Osteoblast (primary cell): ENCODE data around the gene DCXR. TPM values are rescaled to one million over a fixed set of nuclear protein-coding genes. Genes with fewer than 3 reads are reported as not detected.
A peak's percentile ranks its signal among the peaks of the same experiment; 100 is the strongest.

Experiments used
- DNase-seq: peaks from one replicate; pipeline ENCODE4 v3.0.0; 2011; ENCODE audit warnings: low spot score, mixed read lengths; ENCODE audit not compliant: insufficient read length; ENCODE audit errors: missing footprints
- H2AFZ ChIP-seq: 2 replicates; pipeline ENCODE4 v1.6.0; 2011; ENCODE audit warnings: mild to moderate bottlenecking, low read length
- H3K27ac ChIP-seq: 2 replicates; pipeline ENCODE4 v1.5.1; 2011; ENCODE audit warnings: mild to moderate bottlenecking, low read depth, low read length, moderate library complexity
- H3K27me3 ChIP-seq: 2 replicates; pipeline ENCODE4 v1.6.0; 2012; ENCODE audit warnings: mild to moderate bottlenecking, control low read depth, inconsistent platforms, low read length, moderate library complexity; ENCODE audit not compliant: insufficient read depth
- H3K36me3 ChIP-seq: 2 replicates; pipeline ENCODE4 v1.5.1; 2011; ENCODE audit warnings: mild to moderate bottlenecking, low read length, control low read depth, moderate library complexity; ENCODE audit not compliant: insufficient read depth
- H3K4me1 ChIP-seq: 2 replicates; pipeline ENCODE4 v1.5.1; 2011; ENCODE audit warnings: mild to moderate bottlenecking, low read length, control low read depth, moderate library complexity; ENCODE audit not compliant: insufficient read depth
- H3K4me2 ChIP-seq: 2 replicates; pipeline ENCODE4 v1.6.0; 2011; ENCODE audit warnings: mild to moderate bottlenecking, low read length; ENCODE audit not compliant: insufficient read depth
- H3K4me3 ChIP-seq: fragments of 200-600 bp; sonication (generic); 3 replicates; pipeline ENCODE4 v1.5.1; 2012; ENCODE audit warnings: mild to moderate bottlenecking, low read length, inconsistent platforms; ENCODE audit not compliant: insufficient read depth
- H3K79me2 ChIP-seq: 2 replicates; pipeline ENCODE4 v1.6.0; 2012; ENCODE audit warnings: mild to moderate bottlenecking, low read length, control low read depth, inconsistent platforms; ENCODE audit not compliant: insufficient read depth
- H3K9me3 ChIP-seq: 2 replicates; pipeline ENCODE4 v1.5.1; 2011; ENCODE audit warnings: low read depth, low read length, control low read depth
- H4K20me1 ChIP-seq: 2 replicates; pipeline ENCODE4 v1.6.0; 2012; ENCODE audit warnings: mild to moderate bottlenecking, low read length, control low read depth; ENCODE audit not compliant: insufficient read depth
- CTCF ChIP-seq: IDR thresholded peaks from 2 replicates; pipeline ENCODE4 v1.5.1; 2011; ENCODE audit warnings: mild to moderate bottlenecking, low read depth, low read length, moderate library complexity; ENCODE audit errors: extremely low read depth
- total RNA-seq: library from RNA; depleted of rRNA; stranded (reverse); fragments of >200 nt; gene quantifications from 2 replicates; pipeline ENCODE4 v1.2.3, GENCODE V29; 2012

Gene DCXR
- total RNA-seq, 1 donor, result 31.8 TPM

GRCh38 chr17:82051776-82052637 lies 14.5 kb upstream of the DCXR start, which contains the start of the genes GPS1 and RFNG:
TSS of gene GPS1 (plus strand) at chr17:82051898. CDS start at chr17:82051932, 34 bp downstream.
TSS of gene RFNG (minus strand) at chr17:82051811. CDS start at chr17:82051766, 45 bp downstream.
- peaks cover 46% of the 10 kb centered on the region for H3K79me2 ChIP-seq
- TF ChIP-seq CTCF, result no peak
- peak within 1 kb of the TSS; percentile 37 for H3K27ac ChIP-seq
- peak; percentile 100 for DNase-seq
- peak within 1 kb of the TSS; percentile 81 for H3K4me2 ChIP-seq
- peaks cover 4% of the 10 kb centered on the region for H4K20me1 ChIP-seq
- no peaks in the 10 kb centered on the region for H3K9me3 ChIP-seq
- peak within 1 kb of the TSS; percentile 91 for H3K4me3 ChIP-seq
- H3K27me3 ChIP-seq, result no peaks in the 10 kb centered on the region
- H2AFZ ChIP-seq, result peak within 1 kb of the TSS; percentile 17
- peaks cover 12% of the 10 kb centered on the region for H3K4me1 ChIP-seq
- H3K36me3 ChIP-seq, result peaks cover 45% of the 10 kb centered on the region

GRCh38 chr17:82050761-82051641 lies 13.5 kb upstream of the DCXR start:
- Histone ChIP-seq H3K4me1 (peaks cover 12% of the 10 kb centered on the region), H3K4me3 (peak overlapping the region; percentile 91), H3K27me3 (no peaks in the 10 kb centered on the region), H3K4me2 (peak overlapping the region; percentile 69), H4K20me1 (peaks cover 4% of the 10 kb centered on the region), H3K9me3 (no peaks in the 10 kb centered on the region), H3K36me3 (peaks cover 45% of the 10 kb centered on the region), H3K79me2 (peaks cover 46% of the 10 kb centered on the region), H3K27ac (peak overlapping the region; percentile 7), H2AFZ (peak overlapping the region; percentile 17)
- DNase-seq, result peak; percentile 96
- TF ChIP-seq CTCF, result no peak

- Histone ChIP-seq H2AFZ (peak overlapping the region; percentile 17), H3K4me2 (peak overlapping the region; percentile 69), H3K27me3 (no peaks in the 10 kb centered on the region), H3K4me1 (peaks cover 12% of the 10 kb centered on the region), H3K36me3 (peaks cover 45% of the 10 kb centered on the region), H3K9me3 (no peaks in the 10 kb centered on the region), H3K79me2 (peaks cover 46% of the 10 kb centered on the region), H4K20me1 (peaks cover 4% of the 10 kb centered on the region), H3K27ac (peak overlapping the region; percentile 7), H3K4me3 (peak overlapping the region; percentile 91)
- peak; percentile 84 for DNase-seq
- TF ChIP-seq CTCF, result no peak
Measured at GRCh38 chr17:82050152-82050760, 12.8 kb upstream of the DCXR start.
